HG03521 (cell line): ENCODE results near the gene RHOB.

Experiments
- ATAC-seq: cut with Tn5 transposase; IDR thresholded peaks from one replicate; pipeline ENCODE4 v1.9.1; 2021; ENCODE audit warnings: mild to moderate bottlenecking, moderate library complexity; ENCODE audit not compliant: unreplicated experiment

RHOB gene

DNA sequence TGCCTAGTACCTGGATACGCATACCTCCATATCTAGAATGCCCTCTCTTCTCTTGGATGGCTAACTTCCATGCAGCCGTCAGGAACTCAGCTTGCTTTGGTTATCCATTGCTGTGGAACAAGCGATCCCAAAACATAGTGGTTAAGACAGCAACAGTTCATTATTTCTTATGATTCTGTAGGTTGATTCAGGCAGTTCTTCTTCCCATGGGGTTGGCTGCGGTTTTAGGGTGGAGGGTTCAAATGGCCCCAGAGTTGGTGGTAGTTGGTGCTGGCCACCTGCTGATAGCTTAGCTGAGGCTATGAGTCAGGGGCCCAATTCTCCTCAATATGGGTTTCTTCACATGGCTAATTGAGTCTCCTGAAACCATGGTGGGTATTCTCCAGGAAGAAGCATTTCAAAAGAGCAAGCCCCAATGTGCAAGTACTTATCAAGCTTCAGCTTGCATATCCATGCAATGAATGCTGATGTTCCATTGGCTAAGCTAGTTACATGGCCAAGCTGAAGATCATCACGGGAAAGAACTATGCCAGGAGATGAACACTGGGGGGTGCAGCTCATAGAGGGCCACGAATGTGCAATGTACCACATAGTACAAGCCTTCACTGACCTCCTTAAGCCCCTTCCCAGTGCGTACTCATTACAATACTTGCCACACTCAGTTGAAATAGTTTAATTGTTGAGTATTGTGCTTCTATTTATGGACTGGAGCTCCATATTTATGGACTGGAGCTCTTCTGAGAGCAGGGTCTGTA lies 10.0 kb upstream of the RHOB start:
- ATAC-seq, result no peak

DNA sequence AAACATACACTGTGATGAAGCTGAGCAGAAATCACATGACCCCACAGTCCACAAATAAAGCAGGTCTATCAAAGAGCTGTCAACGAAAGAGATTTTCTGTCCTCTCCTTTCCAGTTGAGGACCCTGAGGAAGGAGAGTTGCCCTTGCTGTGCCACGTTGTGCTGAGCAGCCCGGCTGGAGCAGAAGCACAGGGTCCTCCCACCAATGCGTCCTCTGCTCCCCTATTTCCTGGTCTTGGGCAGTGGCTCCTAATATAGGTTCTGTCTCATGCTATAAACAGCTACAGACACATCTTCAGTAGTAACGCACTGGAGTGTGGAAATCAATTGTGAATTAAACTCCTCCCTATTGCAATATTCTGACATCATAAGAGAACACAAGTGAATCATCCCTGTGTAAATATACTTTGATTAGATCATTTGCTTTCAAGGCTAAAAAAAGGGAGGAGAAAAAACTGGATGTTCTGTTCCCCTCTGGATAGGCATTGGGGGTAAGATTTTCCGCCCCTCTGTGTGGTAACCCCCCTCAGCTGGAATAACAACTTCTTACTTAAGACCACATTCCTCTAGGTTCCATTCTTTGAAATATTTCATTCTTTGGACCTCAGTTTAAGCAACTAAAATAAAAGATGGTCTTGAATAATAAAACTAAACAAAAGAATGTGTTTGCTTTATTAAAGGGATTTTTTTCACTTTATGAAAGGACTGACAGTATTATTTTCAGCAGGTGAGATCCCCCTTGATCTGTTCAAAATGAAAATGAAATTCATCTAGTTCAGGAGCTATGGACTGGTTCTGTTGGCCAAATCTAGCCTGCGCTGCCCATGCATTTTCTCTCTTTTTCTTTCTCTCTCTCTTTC lies 8.3 kb upstream of the RHOB start:
- no peak for ATAC-seq

DNA sequence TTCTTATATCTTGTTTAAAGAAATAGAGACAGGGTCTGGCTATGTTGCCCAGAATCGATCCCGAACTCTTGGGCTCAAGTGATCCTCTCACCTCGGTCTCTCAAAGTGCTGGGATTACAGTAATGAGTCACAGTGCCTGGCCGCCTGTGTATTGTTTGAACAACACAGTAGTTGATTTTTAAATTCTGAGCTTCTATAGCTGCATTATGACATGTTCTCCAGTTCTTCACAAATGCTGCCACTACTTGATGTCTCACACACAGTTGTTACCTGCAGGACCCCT lies 7.7 kb upstream of the RHOB start:
- no peak for ATAC-seq

DNA sequence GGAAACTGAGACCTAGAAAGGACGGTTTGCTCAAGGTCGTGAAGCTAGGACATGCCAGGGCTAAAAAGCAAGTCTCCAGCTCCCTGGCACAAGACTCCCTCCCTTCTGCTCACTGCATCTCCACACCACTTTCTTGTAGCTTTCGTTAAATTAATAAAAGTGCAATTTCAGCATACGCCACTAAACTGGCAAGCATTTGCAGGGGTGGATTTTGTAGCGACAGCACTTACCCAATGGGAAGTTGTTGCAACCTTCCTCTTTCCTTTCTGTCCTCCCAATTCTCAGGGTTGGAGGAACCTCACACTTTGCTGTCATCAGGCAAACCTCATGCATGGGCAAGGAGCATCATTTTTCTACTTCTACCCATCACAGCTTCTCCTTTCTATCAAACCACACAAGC lies 7.4 kb upstream of the RHOB start:
- no peak for ATAC-seq

DNA sequence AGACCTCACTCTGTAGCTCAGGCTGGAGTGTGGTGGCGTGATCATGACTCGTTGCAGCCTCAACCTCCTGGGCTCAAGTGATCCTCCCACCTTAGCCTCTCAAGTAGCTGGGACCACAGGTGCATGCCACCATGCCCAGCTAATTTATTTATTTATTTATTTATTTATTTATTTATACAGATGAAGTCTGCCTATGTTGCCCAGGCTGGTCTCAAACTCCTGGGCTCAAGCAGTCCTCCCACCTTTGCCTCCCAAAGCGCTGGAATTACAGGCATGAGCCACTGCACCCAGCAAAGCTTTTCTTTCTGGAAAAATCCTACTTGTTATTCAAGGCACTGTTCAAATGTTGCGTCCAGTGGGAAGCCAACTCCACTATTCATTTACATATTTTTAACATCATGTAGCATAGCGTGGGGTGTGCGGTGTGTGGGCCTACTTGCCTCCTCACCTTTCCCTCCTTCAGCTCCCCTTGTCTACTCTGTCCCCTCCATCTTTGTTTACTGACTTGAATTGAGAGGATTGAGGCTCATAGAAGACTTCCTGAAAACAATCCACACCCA lies 6.8 kb upstream of the RHOB start:
- ATAC-seq, result no peak

DNA sequence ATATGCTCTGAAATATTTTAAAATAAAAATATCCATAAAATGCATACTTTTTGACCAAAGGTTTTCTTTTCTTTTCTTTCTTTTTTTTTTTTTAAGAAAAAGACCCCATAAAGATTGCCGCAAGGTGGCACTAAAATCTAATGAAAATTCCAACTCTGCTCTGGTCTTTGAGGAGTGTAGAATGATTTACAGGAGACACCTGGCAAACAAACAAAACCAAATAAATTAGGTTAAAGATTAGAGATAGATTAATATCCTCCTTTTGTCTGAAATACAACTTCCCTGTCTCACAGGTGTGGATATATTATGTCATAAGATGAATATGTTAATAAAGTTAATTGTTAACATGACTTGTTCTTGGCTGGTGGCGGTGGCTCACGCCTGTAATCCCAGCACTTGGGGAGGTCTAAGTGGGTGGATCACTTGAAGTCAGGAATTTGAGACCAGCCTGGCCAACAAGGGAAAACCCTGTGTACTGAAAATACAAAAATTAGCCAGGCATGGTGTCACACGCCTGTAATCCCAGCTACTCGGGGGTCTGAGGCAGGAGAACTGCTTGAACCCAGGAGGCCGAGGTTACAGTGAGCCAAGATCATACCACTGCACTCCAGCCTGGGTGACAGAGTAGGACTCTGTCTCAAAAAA lies 3.5 kb upstream of the RHOB start:
- ATAC-seq, result no peak

DNA sequence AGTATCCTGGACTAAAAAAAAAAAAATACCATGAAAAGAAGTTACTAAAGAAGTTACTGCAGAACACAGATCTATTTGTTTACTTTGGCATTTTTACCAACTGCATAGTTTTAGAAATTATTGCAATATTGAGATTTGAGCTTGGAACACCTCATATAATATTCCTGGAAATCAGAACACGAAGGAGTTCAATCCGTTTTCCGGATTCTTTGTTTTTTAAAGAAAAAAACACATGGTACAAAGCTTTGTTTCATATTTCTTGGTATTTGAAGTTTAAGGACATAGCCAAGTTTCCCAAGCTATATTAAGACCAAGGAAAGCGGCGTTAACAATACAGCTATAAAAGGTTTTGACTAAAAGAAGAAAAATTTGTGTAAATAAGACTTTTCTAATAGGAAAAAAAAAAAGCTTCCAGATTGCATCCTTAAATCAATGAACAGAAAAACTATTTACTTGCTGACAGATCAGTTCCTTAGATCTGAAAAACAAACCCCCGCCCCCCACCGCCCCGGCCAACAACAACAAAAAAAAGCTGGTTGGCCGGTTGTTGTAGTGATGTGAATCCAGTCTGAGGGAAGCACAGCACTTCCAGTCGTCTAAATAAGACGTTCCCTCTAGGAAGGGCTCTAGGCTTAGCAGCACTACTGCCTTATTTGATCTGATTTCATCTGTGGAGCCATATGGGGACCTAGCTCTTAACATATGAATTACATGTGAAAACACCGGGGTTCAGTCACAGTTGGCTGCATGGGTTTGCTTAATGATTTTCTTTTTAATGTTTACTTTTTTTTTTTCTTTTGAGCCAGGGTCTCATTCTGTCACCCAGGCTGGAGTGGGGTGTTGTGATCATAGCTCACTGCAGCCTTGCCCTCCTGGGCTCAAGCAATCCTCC lies 2.5 kb upstream of the RHOB start:
- no peak for ATAC-seq

DNA sequence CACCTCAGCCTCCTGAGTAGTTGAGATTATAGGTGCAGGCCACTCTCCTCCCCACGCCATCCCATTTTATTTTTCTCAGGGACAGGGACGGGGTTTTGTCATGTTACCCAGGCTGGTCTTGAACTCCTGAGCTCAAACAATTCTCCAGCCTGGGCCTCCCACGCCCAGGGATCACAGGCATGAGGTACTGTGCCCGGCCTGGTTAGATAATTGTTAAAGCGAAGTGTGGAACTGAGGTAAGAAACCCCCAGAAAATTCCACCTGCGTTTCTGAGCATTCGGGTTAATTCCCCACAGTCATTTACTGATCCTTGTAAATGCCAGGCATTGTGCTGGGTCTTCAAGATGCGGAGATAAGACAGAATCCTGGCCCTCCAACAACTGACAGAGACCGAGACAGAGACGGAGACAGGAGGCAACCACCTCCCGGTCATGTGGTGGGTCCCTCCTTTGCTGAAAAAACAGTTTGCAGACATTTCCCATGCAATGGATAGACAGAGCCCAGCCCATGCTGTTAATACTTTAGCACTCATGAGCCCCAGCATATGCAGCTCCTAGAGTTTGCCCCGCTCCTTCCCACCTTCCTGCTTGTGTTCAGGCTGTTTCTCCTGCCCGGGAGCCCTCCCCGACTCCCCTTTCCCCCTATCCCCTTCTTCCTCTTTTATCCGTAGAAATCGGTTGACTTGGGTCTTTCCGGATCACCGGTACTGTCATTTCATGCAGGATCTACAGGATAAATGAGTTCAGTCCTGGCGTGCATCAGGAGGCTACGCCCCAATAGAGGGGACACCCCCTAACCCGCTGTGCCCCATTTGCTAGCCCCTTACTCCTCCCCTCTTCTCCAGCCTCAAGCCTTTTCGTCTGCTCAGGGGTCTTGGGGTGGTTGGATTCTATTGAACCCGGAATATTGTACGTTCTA lies 1.6 kb upstream of the RHOB start:
- no peak for ATAC-seq

DNA sequence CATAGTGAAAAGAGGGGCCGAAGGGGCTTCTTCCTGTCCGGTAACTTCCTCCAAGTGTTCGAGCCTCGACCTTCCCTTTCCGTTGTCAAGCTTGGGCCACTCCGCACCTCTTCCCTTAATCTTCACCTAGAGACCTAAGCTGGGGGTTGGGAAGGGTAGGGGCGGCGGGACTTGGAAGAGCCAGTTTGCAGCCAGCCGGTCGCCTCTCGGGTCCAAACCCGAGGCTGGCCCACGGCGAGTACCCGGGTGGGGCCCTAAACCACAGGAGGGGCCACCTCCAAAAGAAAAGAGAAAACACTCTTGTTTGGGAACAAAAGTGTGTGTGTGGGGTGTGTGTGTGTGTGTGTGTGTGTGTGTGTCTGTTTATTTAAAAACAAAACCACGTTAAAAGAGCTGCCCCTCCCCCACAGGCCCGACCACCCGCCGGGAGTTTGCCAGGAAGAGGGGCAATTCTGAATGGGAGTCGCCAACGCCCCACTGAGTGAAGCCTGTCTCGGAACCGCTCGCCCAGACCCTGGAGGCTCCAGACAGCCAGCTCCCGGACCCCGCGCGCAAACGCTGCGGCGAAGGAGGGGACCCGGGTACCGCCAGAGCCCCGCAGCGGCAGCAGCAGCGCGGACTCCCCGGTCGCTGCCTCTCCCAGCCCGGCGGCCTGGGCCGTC lies 488 bp upstream of the RHOB start:
- ATAC-seq, result no peak

DNA sequence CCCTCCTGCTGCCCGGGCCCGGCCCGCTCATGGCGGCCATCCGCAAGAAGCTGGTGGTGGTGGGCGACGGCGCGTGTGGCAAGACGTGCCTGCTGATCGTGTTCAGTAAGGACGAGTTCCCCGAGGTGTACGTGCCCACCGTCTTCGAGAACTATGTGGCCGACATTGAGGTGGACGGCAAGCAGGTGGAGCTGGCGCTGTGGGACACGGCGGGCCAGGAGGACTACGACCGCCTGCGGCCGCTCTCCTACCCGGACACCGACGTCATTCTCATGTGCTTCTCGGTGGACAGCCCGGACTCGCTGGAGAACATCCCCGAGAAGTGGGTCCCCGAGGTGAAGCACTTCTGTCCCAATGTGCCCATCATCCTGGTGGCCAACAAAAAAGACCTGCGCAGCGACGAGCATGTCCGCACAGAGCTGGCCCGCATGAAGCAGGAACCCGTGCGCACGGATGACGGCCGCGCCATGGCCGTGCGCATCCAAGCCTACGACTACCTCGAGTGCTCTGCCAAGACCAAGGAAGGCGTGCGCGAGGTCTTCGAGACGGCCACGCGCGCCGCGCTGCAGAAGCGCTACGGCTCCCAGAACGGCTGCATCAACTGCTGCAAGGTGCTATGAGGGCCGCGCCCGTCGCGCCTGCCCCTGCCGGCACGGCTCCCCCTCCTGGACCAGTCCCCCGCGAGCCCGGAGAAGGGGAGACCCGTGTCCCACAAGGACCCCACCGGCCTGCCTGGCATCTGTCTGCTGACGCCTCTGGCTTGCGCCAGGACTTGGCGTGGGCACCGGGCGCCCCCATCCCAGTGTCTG lies 767 bp downstream of the RHOB start:
- ATAC-seq, result no peak

DNA sequence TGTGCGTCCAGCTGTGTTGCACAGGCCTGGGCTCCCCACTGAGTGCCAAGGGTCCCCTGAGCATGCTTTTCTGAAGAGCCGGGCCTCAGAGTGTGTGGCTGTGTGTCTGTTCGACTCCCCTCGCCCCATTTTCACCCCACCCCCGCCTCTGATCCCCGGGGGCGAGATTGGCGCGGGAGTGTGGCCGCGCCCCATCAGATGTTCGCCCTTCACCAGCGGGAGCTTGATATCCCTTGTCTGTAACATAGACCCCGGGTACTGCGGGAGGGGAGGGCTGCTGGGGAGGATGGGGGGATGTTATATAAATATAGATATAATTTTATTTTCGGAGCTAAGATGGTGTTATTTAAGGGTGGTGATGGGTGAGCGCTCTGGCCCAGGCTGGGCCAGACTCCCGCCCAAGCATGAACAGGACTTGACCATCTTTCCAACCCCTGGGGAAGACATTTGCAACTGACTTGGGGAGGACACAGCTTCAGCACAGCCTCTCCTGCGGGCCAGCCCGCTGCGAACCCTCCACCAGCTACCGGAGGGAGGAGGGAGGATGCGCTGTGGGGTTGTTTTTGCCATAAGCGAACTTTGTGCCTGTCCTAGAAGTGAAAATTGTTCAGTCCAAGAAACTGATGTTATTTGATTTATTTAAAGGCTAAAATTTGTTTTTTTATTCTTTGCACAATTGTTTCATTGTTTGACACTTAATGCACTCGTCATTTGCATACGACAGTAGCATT lies 1.5 kb downstream of the RHOB start:
- no peak for ATAC-seq

DNA sequence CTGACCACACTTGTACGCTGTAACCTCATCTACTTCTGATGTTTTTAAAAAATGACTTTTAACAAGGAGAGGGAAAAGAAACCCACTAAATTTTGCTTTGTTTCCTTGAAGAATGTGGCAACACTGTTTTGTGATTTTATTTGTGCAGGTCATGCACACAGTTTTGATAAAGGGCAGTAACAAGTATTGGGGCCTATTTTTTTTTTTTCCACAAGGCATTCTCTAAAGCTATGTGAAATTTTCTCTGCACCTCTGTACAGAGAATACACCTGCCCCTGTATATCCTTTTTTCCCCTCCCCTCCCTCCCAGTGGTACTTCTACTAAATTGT lies 2.1 kb downstream of the RHOB start:
- no peak for ATAC-seq

DNA sequence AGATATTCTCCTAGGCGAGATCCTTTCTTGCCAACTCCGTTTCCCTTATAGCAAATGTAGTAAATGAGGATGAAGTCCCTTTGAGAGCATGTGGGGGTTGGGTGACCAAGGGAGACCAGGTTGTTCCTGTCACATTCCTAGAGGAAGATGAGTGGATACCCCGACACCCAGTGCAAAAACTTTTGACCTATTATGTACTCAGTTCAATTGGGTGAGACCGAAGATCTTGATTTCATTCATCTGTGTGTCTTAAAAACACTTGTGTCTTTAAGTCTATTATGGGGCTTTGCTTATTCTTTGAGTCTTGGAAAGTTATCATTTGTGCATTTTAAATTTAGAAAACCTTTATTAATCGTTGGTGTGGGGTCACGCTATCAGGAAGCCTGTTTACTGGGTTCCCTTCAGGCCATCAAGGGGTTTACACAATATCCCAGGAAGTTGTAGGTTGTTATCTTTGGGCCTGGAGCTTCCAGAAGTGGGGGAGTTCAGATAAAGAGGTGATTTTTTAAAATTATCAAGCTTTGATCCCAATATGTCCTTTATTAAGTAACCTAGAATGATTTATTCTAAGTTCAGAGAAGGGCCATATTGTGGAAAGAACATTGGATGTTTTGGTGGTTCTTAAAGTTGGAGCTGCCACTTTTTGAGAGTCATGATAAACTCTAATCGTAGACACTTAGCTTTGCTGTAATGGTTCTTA lies 2.8 kb downstream of the RHOB start:
- ATAC-seq, result no peak

DNA sequence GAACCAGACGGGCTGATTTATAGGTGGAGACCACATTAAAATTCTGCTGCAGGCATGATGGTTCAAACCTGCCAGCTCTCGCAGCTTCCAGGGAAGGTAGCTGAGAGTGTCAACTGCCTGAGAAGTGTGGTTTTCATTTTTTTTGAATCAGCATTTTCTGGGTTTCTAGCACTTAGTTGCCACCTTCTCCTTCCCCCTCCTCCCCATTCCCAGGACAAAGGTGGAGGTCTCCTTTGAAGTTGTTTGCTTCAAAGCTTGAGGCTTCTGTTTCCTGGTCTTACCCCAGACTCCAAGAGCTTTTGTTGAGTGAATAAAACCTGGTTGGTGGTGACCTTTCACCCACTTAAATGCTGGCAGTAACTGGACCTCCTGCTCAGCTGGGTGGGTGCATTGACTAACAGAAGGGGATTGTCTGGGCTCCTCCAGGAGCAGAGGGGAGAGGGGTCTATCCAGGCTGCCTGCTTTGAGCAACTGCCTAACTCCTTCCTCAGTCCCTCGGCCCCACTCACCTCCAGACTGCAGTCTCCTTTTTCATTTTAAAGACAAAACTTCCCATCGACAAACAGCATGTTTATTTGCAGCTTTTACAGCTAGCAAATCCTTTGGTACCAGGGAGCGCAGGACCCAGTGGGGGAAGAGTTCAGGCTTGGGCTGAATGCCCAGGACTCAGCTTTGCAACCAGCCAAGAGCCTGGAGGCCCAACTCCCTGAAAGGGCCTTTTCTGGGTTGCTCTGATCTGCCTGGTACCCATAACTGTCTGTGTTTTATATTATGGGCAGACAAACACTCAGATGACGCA lies 3.5 kb downstream of the RHOB start:
- no peak for ATAC-seq

DNA sequence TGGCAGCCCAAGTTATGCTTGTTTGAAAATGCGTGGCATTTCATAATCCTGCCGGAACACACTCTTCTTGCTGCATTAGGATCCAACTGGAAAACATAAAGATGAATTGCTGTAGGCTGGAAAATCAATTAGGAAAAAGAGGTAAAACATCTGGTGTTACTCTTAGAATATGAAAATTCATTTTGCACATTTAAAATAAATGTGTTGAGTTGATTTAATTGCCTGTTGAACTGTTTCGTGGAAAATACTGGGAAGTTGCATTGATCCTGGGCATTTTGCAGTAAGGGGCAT lies 4.1 kb downstream of the RHOB start:
- no peak for ATAC-seq

DNA sequence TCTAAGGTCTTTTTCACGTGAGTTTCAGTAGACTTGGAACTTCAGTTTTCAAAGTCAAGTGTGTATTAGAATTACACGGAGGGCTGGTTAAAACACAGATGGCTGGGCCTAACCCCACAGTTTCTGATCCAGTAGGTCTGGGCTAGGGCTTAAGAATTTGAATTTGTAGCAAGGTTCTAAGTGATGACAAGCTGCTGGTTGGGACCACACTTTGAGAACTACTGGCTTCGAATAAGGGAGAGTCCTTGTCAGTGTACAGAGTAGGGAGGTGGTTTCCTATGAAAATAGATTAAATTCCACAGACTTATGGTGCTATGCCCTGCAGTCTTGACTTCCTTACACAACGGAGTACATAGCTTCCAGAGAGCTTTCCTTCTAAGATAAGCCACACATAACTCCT lies 4.5 kb downstream of the RHOB start:
- ATAC-seq, result no peak
